GM12872 (cell line): Measurements from ENCODE around the gene ZNF282.

Experiments used
- TF ChIP-seq, protein P1 (sequence below): IDR thresholded peaks from 3 replicates; pipeline ENCODE4 v1.5.1; 2011; ENCODE audit warnings: low read depth, mild to moderate bottlenecking, low read length, moderate library complexity; ENCODE audit not compliant: insufficient read depth

Gene ZNF282

DNA sequence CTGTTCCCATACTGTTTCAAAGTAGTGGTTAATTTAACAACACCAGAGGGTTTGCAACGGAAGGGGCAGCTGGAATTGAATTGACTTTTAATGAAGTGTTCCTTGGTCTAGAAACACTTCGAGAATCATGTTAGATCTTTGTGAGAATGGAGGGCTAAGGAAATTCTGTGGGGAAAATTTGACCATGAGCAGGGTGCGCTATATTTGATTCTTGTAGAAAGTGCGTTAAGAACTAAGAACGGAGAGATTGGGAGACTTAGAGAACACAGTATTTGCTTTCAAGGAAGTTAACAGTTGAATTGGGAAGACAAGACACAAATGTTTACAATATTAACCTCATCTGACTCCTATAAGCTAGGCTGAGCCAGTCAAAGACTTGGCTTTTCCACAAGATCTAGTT lies 45.3 kb downstream of the ZNF282 start:
- TF ChIP-seq, protein P1, sequence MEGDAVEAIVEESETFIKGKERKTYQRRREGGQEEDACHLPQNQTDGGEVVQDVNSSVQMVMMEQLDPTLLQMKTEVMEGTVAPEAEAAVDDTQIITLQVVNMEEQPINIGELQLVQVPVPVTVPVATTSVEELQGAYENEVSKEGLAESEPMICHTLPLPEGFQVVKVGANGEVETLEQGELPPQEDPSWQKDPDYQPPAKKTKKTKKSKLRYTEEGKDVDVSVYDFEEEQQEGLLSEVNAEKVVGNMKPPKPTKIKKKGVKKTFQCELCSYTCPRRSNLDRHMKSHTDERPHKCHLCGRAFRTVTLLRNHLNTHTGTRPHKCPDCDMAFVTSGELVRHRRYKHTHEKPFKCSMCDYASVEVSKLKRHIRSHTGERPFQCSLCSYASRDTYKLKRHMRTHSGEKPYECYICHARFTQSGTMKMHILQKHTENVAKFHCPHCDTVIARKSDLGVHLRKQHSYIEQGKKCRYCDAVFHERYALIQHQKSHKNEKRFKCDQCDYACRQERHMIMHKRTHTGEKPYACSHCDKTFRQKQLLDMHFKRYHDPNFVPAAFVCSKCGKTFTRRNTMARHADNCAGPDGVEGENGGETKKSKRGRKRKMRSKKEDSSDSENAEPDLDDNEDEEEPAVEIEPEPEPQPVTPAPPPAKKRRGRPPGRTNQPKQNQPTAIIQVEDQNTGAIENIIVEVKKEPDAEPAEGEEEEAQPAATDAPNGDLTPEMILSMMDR = no peak

DNA sequence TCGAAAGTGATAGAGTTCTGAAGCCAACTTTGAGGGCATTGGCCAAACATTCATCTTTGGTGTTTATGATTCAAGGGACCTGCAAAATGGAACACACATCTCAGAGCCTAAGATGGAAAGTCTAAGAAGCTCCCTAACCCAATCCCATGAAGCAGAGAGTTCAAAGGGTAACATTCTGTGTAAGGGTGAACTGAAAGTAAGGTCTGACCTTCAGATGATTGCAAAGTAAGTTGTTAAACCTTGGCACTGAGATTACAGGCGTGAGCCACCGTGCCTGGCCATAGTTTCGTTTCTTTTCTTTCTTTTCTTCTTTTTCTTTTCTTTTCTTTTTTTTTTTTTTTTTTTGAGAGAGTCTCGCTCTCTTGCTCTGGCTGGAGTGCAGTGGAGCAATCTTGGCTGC lies 46.4 kb downstream of the ZNF282 start:
- TF ChIP-seq, protein P1 = no peak

DNA sequence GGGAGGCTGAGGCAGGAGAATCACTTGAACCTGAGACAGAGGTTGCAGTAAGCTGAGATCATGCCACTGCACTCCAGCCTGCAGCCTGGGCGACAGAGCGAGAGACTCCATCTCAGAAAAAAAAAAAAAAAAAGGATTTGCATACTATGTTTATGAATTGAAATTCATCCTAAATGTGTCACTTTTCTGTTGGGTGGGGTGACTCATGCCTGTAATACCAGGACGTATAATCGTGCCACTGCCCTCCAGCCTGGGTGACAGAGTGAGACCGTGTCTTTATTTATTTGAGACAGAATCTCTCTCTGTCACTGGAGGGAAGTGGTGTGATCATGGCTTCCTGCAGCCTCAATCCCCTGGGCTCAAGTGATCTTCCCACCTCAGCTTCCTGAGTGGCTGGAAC lies 49.9 kb downstream of the ZNF282 start:
- TF ChIP-seq, protein P1 = no peak

DNA sequence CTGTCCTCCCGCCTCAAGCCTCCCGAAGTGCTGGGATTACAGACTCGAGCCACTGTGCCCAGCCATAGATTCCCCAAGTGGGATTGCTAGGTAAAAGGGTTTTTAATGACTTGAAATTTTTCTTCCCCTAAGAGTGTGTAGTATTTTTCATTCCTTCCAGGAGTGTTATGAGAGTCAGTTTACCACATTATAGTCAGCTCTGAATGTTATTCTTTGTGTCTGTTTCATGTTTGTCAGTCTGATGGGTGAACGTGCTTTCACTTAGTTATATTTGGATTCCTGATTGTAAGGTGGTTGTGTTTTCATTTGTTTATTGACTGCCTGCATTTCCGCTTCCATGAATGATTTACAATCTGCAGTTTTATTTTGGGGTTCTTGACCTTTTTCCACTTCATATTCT lies 50.4 kb downstream of the ZNF282 start:
- TF ChIP-seq, protein P1 = no peak

DNA sequence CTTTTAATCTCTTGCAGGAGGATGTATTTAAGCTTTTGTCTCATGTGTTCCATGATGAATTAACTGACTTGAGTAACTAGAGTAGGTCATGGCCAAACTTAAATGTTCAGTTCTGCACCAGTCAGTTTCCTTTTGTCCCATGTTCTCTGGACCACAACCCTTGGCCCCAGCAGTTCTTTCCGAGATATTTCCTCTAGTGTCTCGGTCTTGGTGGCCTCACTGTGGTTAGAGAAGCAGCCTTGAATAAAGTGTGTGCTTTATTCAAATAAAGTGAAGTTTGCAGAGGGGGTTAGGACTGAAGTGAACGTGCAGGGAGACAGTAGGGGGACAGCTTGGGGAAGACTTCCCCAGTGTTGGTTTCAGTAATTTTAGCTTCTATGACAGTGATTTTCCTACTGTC lies 53.4 kb downstream of the ZNF282 start:
- TF ChIP-seq, protein P1 = no peak

DNA sequence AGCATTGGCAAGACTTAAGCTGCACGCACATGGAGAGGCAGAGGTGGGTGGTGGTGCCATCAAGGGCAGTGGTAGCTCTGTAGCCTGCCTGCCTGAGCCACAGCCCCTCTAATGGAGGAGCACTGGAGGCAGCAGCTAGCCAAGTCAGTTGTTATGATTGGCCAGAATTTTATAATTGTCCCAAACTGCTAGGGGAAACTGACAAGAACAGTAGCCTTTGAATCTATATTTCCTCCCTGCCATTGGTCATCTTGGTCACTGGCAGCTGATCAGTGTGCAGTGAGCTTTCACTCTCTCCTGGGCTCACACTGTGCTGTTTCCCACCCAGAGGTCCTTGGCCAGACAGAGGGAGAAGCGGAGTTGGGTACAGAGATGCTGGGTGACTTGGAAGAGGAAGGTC lies 57.0 kb downstream of the ZNF282 start:
- TF ChIP-seq, protein P1 = no peak

DNA sequence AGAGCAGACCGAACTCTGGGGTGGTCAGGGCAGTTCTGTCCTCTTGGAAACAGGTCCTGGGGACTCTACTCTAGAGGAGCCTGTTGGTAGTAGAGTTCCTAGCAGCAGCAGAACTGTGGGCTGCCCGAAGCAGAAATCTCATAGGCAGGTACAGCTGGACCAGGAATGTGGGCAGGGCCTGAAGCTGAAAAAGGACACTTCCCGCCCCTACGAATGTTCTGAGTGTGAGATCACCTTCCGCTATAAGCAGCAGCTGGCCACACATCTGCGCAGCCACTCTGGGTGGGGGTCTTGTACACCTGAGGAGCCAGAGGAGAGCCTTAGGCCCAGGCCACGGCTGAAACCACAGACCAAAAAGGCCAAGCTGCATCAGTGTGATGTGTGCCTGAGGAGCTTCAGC lies 58.3 kb downstream of the ZNF282 start:
- TF ChIP-seq, protein P1 = no peak

DNA sequence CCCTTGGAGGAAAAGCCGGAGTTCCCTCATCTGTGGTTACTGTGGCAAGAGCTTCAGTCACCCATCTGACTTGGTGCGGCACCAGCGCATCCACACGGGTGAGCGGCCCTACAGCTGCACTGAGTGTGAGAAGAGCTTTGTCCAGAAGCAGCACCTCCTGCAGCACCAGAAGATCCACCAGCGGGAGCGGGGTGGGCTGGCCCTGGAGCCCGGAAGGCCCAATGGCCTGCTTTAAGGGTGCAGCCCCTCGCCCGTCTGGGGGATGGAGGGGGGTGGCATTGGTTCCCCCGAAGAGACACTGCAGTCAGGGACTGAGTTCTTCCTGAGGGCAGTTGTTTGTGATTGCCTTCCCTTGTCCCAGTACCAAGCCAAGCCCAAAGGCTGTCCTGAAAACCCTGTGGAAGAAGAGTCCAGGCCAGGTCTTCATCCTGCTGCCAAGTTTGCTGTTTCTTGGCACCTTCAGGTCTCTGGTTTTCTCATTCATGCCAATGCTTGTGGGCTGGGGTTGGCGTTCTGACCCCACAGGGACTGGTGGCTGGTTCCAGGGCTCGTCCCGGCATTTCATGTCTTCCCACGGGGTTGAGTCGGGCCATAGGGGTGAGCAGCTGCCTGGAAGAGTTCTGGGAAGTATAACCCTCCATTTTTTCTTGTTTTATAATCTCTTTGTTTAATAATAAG lies 59.0 kb downstream of the ZNF282 start:
- TF ChIP-seq, protein P1 = no peak
